ENCODE measurements around the gene PAPPA. TPM values are rescaled to one million over a fixed set of nuclear protein-coding genes. Genes with fewer than 3 reads are reported as not detected.

PAPPA gene
- total RNA-seq, 2 experiments from 2014 or later: not detected

DNA sequence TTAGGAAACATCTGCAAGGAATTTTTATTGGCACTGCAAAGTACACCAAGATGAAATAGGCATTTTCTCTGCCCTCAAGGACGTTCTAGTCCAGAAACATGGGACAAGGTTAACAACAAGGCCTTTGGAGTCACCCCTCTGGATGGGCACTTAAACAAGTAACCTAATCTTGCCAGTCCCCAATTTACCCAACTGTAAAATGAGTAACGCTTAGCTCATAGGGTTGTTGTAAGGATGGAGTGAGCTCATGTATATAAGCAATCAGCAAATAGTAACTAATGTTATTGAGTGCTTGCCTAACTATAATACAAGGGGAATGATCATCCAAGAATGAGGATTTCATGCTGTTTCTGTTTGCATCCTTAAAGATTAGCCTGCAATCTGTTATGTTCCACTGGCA lies 189.3 kb downstream of the PAPPA start:
- H3K27ac ChIP-seq (ENCODE audit: low read depth, low read length, poor library complexity, severe bottlenecking): no peak overlapping the region
- H2AFZ ChIP-seq (ENCODE audit: low read length): no peak overlapping the region
- TF ChIP-seq CTCF (conservative IDR thresholded peaks at IDR 0.05; ENCODE audit: low read length) (no peak), EZH2phosphoT487 (IDR thresholded peaks at IDR 0.05; ENCODE audit: borderline replicate concordance, low read depth, low read length) (no peak)
- no peaks in the 10 kb centered on the region for H3K9me3 ChIP-seq (ENCODE audit: low read length)
- no peaks in the 10 kb centered on the region for H3K9me2 ChIP-seq (ENCODE audit: insufficient read depth, low read length)
- DNase-seq (ENCODE audit: low spot score): no peak
- no peaks in the 10 kb centered on the region for H4K20me1 ChIP-seq (ENCODE audit: insufficient read depth, low read length)
- BruUV-seq (replicated peaks): no TSS peak
- ChIA-PET CTCF (ENCODE audit: unreplicated experiment) (no interaction called here), POLR2A (no interaction called here)
- no peaks in the 10 kb centered on the region for H3K79me2 ChIP-seq (ENCODE audit: insufficient read depth, low read depth, low read length)
- H3K4me2 ChIP-seq (ENCODE audit: low read length): no peak overlapping the region
- H3K4me3 ChIP-seq (ENCODE audit: low read depth, low read length, poor library complexity, severe bottlenecking): no peak overlapping the region
- intact Hi-C loops (cut with micrococcal nuclease; ENCODE audit: unreplicated experiment): no loop called here
- H3K36me3 ChIP-seq (ENCODE audit: insufficient read depth, low read length): no peaks in the 10 kb centered on the region
- H3K4me1 ChIP-seq (ENCODE audit: insufficient read depth, low read length, poor library complexity, severe bottlenecking): no peaks in the 10 kb centered on the region

DNA sequence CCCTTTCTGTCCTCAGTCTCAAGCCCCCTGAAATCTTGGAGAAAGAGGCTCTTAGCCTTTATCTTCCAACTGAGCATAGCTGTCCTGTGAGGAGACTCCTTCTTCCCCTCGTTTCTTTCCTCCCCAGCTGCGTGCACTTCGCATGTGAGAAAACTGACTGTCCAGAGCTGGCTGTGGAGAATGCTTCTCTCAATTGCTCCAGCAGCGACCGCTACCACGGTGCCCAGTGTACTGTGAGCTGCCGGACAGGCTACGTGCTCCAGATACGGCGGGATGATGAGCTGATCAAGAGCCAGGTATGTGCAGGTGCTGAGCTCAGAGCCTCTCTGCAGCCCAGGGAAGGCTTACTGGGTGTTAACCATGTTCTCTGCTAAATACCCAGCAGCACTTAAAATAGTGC lies 190.8 kb downstream of the PAPPA start:
- no peak overlapping the region for H3K4me3 ChIP-seq (ENCODE audit: low read depth, low read length, poor library complexity, severe bottlenecking)
- ChIA-PET POLR2A (no interaction called here), CTCF (ENCODE audit: unreplicated experiment) (no interaction called here)
- H3K9me2 ChIP-seq (ENCODE audit: insufficient read depth, low read length): no peaks in the 10 kb centered on the region
- H3K27ac ChIP-seq (ENCODE audit: low read depth, low read length, poor library complexity, severe bottlenecking): no peak overlapping the region
- no peak for DNase-seq (ENCODE audit: low spot score)
- no peaks in the 10 kb centered on the region for H4K20me1 ChIP-seq (ENCODE audit: insufficient read depth, low read length)
- intact Hi-C loops (cut with micrococcal nuclease; ENCODE audit: unreplicated experiment): no loop called here
- no peaks in the 10 kb centered on the region for H3K36me3 ChIP-seq (ENCODE audit: insufficient read depth, low read length)
- H2AFZ ChIP-seq (ENCODE audit: low read length): no peak overlapping the region
- H3K4me2 ChIP-seq (ENCODE audit: low read length): no peak overlapping the region
- no peaks in the 10 kb centered on the region for H3K79me2 ChIP-seq (ENCODE audit: insufficient read depth, low read depth, low read length)
- BruUV-seq (replicated peaks): no TSS peak
- H3K4me1 ChIP-seq (ENCODE audit: insufficient read depth, low read length, poor library complexity, severe bottlenecking): no peaks in the 10 kb centered on the region
- TF ChIP-seq CTCF (conservative IDR thresholded peaks at IDR 0.05; ENCODE audit: low read length) (no peak), EZH2phosphoT487 (IDR thresholded peaks at IDR 0.05; ENCODE audit: borderline replicate concordance, low read depth, low read length) (no peak)
- no peaks in the 10 kb centered on the region for H3K9me3 ChIP-seq (ENCODE audit: low read length)

DNA sequence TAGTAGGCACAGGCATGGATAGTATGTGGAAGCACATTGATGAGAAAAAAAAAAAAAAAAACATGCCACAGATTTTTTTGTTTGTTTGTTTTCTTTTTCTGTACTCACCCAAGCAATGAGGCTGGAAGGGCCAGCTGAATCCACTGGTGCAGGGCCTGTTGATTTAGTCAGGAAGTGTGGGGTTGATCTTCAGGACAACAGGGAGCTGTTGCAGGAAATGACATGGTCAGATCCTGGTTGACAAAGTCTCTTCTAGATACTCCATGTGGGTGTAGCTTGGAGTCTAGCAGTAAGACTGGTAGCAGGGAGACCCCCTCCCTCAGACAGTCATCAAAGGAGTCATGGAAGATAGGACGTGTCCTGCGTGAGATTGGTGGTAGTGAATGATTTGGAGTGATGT lies 191.8 kb downstream of the PAPPA start:
- Histone ChIP-seq H3K36me3 (ENCODE audit: insufficient read depth, low read length) (no peaks in the 10 kb centered on the region), H3K4me3 (ENCODE audit: low read depth, low read length, poor library complexity, severe bottlenecking) (no peak overlapping the region), H3K27ac (ENCODE audit: low read depth, low read length, poor library complexity, severe bottlenecking) (no peak overlapping the region), H3K9me2 (ENCODE audit: insufficient read depth, low read length) (no peaks in the 10 kb centered on the region), H3K79me2 (ENCODE audit: insufficient read depth, low read depth, low read length) (no peaks in the 10 kb centered on the region), H3K4me2 (ENCODE audit: low read length) (no peak overlapping the region), H2AFZ (ENCODE audit: low read length) (no peak overlapping the region), H4K20me1 (ENCODE audit: insufficient read depth, low read length) (no peaks in the 10 kb centered on the region), H3K4me1 (ENCODE audit: insufficient read depth, low read length, poor library complexity, severe bottlenecking) (no peaks in the 10 kb centered on the region), H3K9me3 (ENCODE audit: low read length) (no peaks in the 10 kb centered on the region)
- ChIA-PET CTCF (ENCODE audit: unreplicated experiment) (no interaction called here), POLR2A (no interaction called here)
- BruUV-seq (replicated peaks): no TSS peak
- DNase-seq (ENCODE audit: low spot score): no peak
- intact Hi-C loops (cut with micrococcal nuclease; ENCODE audit: unreplicated experiment): no loop called here
- no peak for TF ChIP-seq EZH2phosphoT487 (IDR thresholded peaks at IDR 0.05; ENCODE audit: borderline replicate concordance, low read depth, low read length)
- TF ChIP-seq CTCF (conservative IDR thresholded peaks at IDR 0.05; ENCODE audit: low read length): no peak
